ENCODE data around the gene INVS. TPM values are rescaled to one million over a fixed set of nuclear protein-coding genes. Genes with fewer than 3 reads are reported as not detected.
"Not testable (repeated sequence)": the region's sequence is repeated elsewhere in the genome, so short reads cannot be mapped to it uniquely, and the experiment has no call there.

Gene INVS
- polyA plus RNA-seq, 3 donors: 16.7 to 26.1 (median 17.2) TPM

DNA sequence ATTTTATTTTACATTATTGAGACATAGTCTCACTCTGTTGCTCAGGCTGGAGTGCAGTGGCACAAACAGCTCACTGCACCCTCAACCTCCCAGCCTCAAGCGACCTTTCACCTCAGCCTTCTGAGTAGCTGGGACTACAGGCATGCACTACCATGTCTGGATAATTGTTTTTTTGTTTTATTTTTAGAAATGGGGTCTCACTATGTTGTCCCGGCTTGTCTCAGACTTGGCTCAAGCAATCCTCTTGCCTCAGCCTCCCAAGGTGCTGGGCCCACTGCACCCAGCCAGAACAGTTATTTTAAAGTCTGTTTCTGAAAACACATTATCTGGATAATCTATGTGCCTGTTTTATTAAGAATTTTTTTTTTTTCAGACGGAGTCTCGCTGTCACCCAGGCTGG lies 191.7 kb downstream of the INVS start:
- no peak for DNase-seq (ENCODE audit: extremely low read depth in 1 of 11, low read depth in 9 of 11, low spot score in 4 of 11)

DNA sequence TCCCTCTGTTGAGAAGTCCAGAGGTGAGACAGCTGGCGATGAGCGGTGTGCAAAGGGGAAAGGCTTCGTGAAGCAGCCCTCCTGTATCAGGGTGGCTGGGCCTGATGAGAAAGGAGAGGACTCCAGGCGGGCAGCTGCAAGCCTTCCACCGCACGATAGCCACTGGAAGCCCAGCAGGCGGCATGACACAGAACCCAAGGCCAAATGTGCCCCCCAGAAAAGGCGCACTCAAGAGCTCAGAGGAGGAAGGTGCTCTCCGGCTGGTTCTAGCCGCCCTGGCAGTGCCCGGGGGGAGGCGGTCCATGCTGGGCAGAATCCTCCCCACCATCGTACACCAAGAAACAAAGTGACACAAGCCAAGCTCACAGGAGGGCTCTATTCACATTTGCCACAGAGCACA lies 193.4 kb downstream of the INVS start:
- no peak for DNase-seq (ENCODE audit: extremely low read depth in 1 of 11, low read depth in 9 of 11, low spot score in 4 of 11)

DNA sequence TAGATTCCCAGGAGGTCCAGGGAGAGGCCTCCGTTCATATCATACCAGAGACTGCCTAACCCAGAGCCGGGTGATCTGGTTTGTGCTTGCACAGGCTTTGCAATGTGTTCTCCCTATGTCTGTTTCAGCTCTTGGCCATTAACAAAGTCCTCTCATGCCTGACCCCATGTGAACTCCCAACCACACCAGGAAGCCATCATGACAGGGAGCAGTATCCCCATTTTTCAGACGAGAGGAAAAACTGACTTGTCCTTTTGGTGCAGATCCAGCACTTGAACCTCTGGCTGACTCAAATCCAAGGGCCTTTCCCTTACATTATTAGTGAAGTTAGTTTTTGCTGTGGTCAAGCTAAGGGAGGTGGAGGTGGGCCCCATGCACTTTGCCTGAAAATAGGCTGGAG lies 195.3 kb downstream of the INVS start:
- DNase-seq (ENCODE audit: extremely low read depth in 1 of 11, low read depth in 9 of 11, low spot score in 4 of 11): no peak

DNA sequence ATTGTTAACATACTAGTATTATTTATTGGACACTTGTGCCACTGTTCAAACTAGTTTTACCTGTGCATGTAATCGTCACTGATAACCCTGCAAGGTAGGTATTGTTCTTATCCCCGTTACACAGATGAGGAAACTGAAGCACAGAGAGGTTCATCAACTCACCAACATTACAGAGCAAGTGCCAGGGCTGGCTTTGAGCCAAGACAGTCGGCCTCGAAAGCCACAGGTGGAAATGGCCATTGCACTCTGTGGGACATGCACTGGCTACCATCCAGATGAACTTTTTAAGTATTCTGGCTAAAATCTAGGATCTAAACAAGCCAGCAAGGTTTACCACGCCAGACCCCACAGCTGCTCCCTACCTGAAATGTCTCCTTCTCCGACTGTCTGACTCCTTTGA lies 195.8 kb downstream of the INVS start:
- no peak for DNase-seq (ENCODE audit: extremely low read depth in 1 of 11, low read depth in 9 of 11, low spot score in 4 of 11)

DNA sequence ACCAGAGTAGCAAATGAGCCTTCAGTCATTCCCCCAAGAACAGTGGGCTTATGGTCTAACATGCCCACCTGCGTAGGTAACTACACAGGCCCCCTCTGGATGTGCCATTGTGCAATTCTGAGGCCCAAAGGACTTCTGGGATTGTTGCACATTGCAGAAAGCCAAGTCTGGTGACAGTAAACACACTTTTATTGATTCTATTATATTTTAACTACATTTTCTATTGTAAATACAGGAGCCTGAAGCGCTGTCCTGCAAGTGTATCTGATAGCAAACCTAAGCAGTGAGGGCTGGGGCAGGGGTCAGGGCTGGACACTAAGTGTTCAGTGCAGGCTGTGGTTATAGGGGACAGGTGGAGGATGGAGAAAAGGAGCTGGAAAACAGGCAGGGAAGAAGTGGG lies 196.2 kb downstream of the INVS start:
- no peak for DNase-seq (ENCODE audit: extremely low read depth in 1 of 11, low read depth in 9 of 11, low spot score in 4 of 11)

DNA sequence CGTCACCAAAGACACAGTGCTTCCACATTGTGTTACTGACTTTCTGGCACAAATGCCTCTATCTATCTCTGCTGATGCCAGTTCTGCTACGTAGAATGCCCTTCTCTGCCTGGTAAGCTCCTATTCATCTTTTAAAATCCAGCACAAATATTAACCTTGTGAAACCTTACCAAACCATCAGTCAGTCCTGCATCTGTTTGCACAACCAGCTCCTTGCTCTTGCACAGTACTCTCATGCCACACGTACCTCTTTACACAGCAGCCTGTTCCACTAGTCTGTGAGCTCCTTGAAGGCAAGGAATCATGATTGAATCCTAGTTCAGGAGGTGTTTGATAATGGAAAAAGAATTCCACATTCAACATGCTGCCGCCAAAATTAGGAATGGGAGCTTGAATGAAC lies 197.4 kb downstream of the INVS start:
- DNase-seq (ENCODE audit: extremely low read depth in 1 of 11, low read depth in 9 of 11, low spot score in 4 of 11): no peak

DNA sequence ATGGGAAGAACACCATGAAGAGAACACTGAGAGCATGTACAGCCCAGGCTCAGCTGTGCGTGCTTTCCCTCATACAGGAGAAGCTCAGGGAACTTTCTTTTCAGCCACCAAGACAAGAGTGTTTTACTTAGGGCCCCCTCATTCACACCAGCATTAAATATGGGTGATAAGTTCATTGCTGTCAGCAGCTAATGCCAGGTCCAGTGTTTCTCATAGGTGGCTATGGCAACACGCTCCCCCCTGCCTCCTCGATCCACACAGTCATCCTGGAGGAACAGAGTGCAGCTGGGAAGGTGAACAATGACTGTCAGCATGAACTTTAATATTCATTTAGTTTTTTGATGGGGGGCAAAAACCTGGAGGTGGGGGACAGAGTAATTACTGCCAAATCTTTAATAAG lies 199.3 kb downstream of the INVS start:
- DNase-seq (ENCODE audit: extremely low read depth in 1 of 11, low read depth in 9 of 11, low spot score in 4 of 11): no peak

DNA sequence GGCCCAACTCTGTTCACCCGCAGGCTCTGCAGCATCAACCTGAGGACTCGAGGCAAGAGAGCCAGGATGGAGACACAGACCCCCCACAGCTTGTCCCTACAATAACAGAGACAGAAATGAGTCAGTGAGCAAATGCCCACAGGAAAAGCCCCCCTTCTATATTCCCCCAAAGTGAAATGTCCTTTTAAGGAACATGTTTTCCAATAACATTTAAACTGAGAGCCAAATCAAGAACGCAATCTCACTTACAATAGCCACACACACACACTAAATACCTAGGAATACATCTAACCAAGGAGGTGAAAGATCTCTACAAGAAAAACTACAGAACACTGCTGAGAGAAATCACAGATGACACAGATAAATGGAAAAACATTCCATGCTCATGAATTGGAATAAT lies 204.7 kb downstream of the INVS start:
- no peak for DNase-seq (ENCODE audit: extremely low read depth in 1 of 11, low read depth in 9 of 11, low spot score in 4 of 11)

DNA sequence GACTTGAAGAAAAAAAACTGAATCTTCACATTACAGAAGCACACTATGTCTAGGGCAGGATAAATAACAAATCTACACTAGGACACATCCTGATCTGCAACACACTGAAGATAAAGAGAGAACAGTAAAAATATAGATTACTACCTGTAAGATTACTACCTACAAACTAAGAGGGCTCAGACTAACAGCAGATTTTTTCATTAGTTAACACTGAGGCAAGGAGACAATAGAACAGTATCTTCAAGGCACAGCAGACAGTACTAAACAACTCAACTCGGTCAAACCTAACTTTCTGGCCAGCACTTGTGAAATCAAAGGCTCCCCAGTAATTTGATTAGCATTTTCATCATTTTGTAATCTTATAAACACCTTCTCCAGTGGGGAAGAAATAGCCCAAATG lies 207.2 kb downstream of the INVS start:
- no peak for DNase-seq (ENCODE audit: extremely low read depth in 1 of 11, low read depth in 9 of 11, low spot score in 4 of 11)

DNA sequence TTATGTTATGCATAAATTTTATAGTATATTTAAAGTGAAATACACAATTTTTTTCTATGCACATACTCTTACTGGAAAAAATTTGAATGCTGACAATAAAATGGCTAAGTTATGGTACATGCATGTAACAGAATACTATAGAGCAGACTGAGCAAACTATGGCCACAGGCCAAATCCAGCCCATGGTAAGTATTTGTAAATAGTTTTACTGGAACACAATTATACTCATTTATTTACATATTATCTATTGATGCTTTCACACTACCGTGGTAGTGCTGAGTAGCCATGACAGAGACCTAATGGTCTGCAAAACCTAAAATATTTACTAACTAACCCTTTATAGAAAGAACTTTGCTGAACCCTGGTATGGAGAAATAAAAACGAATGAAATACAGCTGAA lies 208.0 kb downstream of the INVS start:
- no peak for DNase-seq (ENCODE audit: extremely low read depth in 1 of 11, low read depth in 9 of 11, low spot score in 4 of 11)

DNA sequence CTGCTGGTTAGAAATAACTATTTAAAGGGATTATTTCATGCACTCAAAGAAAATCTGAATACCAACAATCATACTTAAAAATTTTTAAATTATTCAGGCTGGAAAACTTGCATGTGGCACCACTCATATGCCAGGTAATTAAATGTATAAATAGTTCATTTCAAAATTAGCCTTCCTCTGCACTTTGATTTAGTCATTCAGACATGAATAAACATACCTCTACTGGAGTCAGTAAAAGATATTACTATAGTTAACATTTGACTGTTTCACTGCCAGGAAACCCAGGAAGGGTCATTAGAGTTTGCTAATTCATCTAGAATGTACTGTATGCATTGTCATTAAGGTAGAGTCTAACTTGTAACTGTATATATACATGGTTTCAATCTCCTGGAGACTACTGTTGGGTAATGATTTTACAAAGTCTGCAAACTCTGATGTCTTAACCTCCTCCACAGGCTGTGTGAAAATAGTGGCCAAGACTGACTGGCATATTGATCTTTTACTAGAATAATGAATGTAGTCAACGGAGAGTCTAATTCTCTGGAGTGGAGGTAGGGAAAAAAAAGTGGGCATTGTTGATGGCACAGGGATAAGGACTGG lies 210.0 kb downstream of the INVS start:
- no peak for DNase-seq (ENCODE audit: extremely low read depth in 1 of 11, low read depth in 9 of 11, low spot score in 4 of 11)

DNA sequence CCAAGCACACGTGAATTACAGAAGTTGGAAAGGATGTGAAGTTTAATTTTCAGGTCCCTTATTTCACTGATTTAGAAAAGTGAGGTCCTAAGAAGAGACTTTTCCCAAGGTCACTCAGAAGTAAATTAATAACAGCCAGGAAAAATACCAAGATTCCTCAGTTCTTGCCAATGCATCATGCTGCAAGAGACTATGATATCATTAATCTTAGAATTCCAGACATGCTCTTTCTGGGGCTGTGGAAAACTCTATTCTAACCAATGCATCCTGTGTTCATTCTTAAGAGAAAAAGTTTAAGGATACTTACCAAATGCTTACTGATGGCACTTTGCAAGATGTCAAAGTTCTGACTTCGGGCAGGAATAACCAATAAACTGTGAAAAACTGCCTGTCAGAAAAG lies 210.9 kb downstream of the INVS start:
- no peak for DNase-seq (ENCODE audit: extremely low read depth in 1 of 11, low read depth in 9 of 11, low spot score in 4 of 11)

DNA sequence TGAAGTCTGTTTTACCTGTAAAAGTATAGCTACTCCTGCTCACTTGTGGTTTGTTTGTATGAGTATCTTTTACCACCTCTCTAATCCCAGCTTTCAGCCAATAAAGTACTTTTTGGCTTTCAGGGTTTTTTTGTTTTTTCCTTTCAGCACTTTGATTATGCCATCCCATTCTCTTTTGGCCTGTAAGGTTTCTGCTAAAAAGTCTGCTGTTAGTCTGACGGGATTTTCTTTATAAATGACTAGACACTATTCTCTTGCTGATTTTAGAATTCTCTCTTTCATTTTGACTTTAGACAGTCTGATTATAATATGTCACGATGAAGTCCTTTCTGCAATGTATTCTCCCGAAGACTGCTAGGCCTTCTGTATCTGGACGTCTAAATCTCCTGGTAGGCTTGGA lies 216.5 kb downstream of the INVS start:
- no peak for DNase-seq (ENCODE audit: extremely low read depth in 1 of 11, low read depth in 9 of 11, low spot score in 4 of 11)

DNA sequence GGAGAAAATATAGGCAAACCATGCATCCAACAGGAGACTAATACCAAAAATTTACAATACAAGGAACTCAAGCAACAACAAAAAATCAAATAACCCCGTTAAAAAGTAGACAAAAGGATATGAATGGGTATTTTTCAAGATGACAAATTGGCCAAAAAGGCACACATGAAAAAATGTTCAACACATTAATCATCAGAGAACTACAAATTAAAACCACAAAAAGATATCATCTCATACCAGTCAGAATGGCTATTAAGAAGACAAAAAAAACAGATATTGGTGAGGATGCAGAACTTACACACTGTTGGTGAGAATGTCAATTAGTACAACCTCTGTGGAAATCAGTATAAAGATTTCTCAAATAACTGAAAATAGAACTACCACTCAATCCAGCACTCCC lies 218.7 kb downstream of the INVS start:
- DNase-seq (ENCODE audit: extremely low read depth in 1 of 11, low read depth in 9 of 11, low spot score in 4 of 11): no peak

DNA sequence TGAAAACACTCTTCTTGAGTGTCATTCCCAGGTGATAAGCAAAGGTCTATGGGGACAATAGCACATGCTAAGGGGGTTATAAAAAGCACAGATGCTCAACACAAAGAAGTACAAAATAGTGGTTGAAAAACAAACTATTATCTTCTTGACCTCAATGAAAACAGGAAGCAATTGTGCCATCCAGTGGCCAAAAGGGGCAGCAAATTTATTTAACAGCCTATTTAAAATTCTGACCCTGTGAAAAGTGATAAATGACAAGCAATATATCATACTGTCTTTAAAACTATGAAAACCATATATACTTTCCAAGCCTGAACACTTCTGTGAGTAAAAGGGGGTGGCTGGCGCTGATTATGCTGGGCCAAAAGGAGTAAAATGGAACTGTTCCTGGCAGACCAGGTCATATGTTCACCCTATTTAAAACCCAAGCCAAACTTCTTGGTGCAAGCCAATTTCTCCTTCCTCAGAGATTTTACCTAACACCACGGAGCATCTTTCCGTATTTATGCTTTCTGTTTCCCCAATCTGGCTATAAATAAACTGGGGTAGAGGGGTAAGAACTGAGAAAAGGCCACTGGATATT lies 224.0 kb downstream of the INVS start:
- peak in 9 of 11 donors; percentile 1 to 29 (median 8) for DNase-seq (ENCODE audit: extremely low read depth in 1 of 11, low read depth in 9 of 11, low spot score in 4 of 11)

DNA sequence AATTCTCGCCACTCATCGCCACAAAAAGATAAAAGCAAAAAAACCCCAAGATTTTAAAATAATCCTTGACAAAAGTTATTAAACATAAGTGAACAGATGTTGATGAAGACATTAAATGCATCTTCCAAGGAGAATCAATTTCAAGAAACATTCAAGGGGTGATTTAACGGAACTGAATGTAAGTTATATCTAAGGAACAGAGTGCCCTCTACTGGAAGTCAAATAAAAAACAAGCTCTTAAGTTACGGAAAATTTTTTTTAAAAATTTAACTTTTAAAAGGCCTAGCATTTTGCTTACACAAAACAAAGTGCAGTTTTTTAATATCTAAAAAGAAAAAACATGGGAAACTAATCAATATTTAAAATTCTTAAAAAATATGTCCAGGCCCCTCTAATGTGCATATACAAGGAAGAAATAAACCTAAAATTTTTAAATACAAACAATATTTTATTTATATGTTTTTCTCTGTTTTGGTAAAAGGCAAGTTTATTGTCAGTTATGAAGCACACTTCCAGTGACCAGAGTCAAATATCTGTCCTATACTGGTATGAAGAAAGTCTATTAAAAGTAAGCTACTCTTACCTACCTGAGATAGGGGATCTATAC lies 225.7 kb downstream of the INVS start:
- DNase-seq (ENCODE audit: extremely low read depth in 1 of 11, low read depth in 9 of 11, low spot score in 4 of 11): peak in 9 of 11 donors; percentile 2 to 35 (median 10)

DNA sequence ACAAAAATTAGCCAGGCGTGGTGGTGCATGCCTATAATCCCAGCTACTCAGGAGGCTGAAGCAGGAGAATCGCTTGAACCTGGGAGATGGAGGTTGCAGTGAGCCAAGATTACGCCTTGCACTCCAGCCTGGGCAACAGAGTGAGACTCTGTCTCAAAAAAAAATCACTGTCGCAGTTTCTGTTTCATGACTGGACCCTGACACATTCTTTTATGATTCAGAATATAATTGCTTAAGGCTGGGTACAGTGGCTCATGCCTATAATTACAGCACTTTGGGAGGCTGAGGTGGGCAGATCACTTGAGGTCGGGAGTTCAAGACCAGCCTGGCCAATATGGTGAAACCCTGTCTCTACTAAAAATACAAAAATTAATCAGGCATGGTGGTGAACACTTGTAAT lies 239.7 kb downstream of the INVS start:
- DNase-seq (ENCODE audit: extremely low read depth in 1 of 11, low read depth in 9 of 11, low spot score in 4 of 11): not testable (repeated sequence)

DNA sequence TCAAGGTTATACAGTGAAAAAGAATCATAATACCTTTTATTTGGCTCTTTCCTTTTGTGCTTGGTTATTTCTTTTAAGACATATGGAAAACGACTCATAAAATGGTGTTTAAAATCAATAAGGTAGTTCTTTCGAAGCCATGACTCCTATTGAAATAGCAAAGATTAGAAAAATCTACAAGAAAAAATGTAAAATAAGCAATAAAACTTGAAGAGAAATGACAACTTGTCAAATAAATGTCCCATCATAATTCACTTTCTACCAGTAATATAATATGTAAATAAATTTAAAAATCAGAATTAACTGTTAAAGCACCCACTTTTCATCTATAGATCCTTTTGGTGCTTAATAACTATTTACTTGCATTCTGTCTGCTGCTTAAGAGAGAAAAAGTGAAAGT lies 241.2 kb downstream of the INVS start:
- no peak for DNase-seq (ENCODE audit: extremely low read depth in 1 of 11, low read depth in 9 of 11, low spot score in 4 of 11)

DNA sequence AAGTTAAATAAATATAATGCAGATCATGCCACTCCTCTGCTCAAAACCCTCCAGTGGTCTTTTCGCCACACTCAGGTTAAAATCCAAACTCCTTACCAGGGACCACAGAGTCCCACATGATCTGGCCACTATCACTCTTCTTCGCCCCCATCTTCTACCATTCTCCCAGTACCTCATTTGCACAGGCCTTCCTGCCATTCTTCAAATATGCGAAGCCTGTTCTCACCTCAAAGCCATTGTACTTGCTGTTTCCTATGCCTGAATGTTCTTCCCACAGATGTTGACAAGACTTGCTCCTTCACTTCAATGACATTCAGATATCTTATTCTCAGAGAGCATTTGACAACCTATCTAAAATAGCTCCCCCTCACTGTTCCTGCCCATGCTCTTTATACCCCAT lies 242.8 kb downstream of the INVS start:
- DNase-seq (ENCODE audit: extremely low read depth in 1 of 11, low read depth in 9 of 11, low spot score in 4 of 11): no peak

DNA sequence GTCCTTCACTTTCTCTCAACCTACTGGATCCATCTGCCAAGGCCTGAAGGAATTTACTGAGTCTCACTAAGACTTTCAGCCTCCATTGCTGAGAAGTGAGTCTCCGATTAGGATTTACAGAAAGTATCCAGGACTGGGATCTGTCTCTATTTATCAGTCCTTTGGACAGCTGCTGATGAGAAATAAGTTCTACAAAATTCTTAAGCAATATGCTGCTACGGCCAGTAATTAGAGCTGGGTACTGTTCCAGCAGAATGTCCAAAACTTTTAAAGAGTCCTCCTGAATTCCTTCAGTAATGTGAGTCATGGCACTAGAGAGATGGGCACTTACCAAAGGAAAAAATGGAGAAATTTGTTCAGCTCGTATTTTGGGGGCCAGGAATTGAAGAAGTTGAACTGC lies 247.8 kb downstream of the INVS start:
- DNase-seq (ENCODE audit: extremely low read depth in 1 of 11, low read depth in 9 of 11, low spot score in 4 of 11): no peak

DNA sequence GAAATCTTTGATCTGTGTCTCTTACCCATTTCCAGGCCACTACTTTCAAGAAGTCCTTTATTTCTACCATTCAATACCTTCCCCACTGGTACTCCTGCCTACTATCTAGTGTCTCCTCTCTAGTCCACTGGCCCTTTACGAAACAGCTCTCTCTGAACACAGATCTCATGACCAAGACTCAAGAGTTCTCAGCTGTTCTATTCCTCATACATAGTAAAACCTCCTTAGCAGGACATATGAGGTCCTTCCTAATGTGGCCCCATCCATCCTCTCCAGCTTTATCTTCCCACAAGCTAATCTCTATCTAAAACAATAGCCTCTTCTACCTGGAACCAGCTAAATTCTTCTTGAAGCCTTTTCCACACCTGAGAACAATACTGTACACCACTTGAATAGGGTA lies 251.1 kb downstream of the INVS start:
- no peak for DNase-seq (ENCODE audit: extremely low read depth in 1 of 11, low read depth in 9 of 11, low spot score in 4 of 11)
